Duodenal mucosa (tissue), 2 donors: ENCODE data around the gene KCNIP4.

Experiments
- H3K27ac ChIP-seq: one replicate; pipeline ENCODE4 v1.7.0; 2013; ENCODE audit warnings: low read depth, low read length
- H3K27me3 ChIP-seq, 2 donors: one replicate each; pipeline ENCODE4 v1.7.0; 2013; ENCODE audit warnings: low read length in 2 of 2, control low read depth in 1 of 2; ENCODE audit not compliant: insufficient read depth in 2 of 2, control insufficient read depth in 1 of 2
- H3K36me3 ChIP-seq, 2 donors: one replicate each; pipeline ENCODE4 v1.7.0; 2013; ENCODE audit warnings: low read length in 2 of 2, control low read depth in 1 of 2; ENCODE audit not compliant: insufficient read depth in 2 of 2, control insufficient read depth in 1 of 2
- H3K4me1 ChIP-seq, 2 donors: one replicate each; pipeline ENCODE4 v1.7.0; 2013; ENCODE audit warnings: low read length in 2 of 2, control low read depth in 1 of 2; ENCODE audit not compliant: insufficient read depth in 2 of 2, control insufficient read depth in 1 of 2
- H3K4me3 ChIP-seq, 2 donors: one replicate each; pipeline ENCODE4 v1.7.0; 2013; ENCODE audit warnings: low read length in 2 of 2, low read depth in 1 of 2
- H3K9ac ChIP-seq, 2 donors: one replicate each; pipeline ENCODE4 v1.7.0; 2013; ENCODE audit warnings: low read length in 2 of 2, low read depth in 1 of 2
- H3K9me3 ChIP-seq, 2 donors: one replicate each; pipeline ENCODE4 v1.7.0; 2013; ENCODE audit warnings: low read length in 2 of 2, control low read depth in 1 of 2; ENCODE audit not compliant: control insufficient read depth in 1 of 2

Gene KCNIP4

DNA sequence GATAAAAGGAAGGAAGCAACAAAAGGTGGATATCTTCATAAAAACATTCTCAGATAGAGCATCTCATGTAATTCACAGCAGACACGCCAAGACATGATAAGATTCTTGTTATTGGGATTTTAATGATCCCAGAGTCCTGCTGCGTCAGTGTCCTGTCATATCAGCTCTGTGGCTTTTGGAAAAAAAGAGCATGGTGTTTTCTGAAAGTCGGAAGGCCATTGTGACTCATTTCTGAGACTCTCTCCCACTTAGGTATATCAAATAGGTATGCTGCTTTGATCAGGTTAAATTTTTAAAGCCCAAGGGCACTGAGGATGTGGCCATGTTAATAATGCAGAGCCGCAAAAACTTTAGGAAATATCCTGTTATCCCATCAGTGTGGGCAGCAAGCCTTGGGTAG is 481.0 kb downstream of the KCNIP4 start:
- H3K27me3 ChIP-seq: no peaks in the 10 kb centered on the region
- no peak overlapping the region for H3K9ac ChIP-seq
- H3K27ac ChIP-seq: no peak overlapping the region
- no peaks in the 10 kb centered on the region for H3K9me3 ChIP-seq
- H3K4me3 ChIP-seq: no peak overlapping the region
- no peaks in the 10 kb centered on the region for H3K4me1 ChIP-seq
- no peaks in the 10 kb centered on the region for H3K36me3 ChIP-seq

DNA sequence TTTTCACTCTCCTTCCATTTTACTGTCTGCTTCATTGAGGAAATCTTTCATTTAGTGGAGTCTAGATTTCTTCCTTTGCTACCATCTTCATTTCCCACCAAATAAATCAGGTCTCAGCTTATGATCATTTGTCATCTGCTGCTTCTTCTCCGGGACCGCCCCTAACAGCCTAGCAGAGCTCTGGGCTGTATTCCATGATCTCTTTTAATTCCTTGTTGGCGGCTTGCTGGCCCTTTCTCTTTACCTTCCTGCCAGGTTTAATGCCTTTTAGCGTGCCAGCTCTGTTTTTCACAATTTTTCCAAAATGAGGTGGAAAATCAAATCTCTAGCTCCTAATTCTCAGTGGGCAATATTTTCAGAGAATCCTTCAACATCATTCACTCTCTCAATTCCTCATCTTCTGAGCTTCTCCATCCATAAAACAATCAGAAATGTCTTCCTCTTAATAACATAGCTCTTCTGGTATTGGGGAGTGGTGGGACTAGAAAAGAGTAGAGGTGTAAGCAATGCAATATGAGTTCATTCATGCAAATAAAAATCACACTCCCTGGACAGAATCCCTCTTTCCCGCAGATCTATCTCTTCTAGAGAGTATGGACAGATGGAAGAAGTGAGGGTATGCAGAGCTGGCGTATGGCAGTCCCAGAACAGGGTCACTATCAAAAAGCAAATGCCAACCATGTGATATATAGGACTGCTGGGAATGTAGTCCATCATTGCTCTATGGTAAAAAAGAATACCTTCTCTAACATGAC is 491.3 kb downstream of the KCNIP4 start:
- Histone ChIP-seq H3K27ac (no peak overlapping the region), H3K36me3 (no peaks in the 10 kb centered on the region), H3K27me3 (no peaks in the 10 kb centered on the region), H3K9me3 (no peaks in the 10 kb centered on the region), H3K4me1 (no peaks in the 10 kb centered on the region), H3K4me3 (no peak overlapping the region), H3K9ac (no peak overlapping the region)

DNA sequence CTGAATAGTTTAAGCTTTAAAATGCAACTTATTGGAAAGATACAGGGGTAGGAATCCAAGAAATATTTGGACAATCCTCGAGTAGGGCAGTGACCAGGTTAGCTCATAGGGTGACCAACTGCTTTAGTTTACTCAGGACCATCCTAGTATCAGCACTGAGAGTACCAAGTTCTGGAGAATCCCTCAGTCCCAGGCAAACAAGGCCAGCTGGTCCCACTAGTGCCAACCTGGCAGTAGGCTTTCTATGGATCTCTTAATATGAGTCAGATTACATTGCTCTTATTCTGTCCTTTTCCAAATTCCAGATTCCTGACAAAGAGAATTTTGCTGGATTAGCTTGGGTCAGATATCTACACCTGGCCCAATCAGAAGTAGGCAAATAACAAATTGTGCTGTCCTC is 493.7 kb downstream of the KCNIP4 start:
- H3K9me3 ChIP-seq: no peaks in the 10 kb centered on the region
- H3K36me3 ChIP-seq: no peaks in the 10 kb centered on the region
- no peak overlapping the region for H3K4me3 ChIP-seq
- no peak overlapping the region for H3K27ac ChIP-seq
- H3K4me1 ChIP-seq: no peaks in the 10 kb centered on the region
- no peaks in the 10 kb centered on the region for H3K27me3 ChIP-seq
- H3K9ac ChIP-seq: no peak overlapping the region

DNA sequence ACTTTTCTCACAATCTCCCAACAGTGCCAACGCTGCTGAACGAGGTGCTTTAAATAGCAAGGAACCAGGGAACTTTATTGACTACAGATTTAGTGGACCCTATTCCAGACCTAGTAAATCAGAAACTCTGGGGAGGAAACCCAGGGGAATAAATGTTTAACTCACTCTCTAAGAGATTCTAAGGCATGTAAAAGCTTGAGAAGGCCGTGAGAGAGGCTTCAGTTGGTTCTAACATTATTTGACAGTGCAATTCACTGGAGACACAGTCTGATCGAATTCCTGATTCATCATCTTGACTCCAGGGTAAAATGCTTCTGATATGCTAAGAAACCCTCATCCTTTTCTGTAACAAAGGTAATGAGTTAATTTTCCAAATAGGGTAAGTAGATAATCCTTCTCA is 494.4 kb downstream of the KCNIP4 start:
- H3K4me3 ChIP-seq: no peak overlapping the region
- no peaks in the 10 kb centered on the region for H3K9me3 ChIP-seq
- H3K27me3 ChIP-seq: no peaks in the 10 kb centered on the region
- H3K36me3 ChIP-seq: no peaks in the 10 kb centered on the region
- H3K9ac ChIP-seq: no peak overlapping the region
- H3K4me1 ChIP-seq: no peaks in the 10 kb centered on the region
- H3K27ac ChIP-seq: no peak overlapping the region

DNA sequence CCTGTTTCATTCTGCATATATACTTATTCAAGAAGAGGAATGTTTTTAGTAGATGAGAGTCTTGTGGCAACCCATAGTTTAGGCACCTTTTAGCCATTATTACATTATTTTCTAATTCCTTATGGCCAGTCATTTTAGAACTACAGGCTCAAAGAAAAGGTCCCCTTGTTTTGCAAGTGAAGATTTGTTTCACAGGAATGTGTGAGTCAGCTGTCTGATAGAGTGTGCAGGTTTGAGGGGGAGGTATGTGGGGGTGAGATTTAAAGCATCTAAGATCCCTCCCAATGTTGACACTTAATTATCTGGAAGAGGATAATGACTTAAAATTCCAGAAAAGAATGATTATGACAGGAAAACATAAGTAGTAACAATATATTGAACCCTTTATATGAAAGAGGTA is 495.6 kb downstream of the KCNIP4 start:
- Histone ChIP-seq H3K27me3 (no peaks in the 10 kb centered on the region), H3K9me3 (no peaks in the 10 kb centered on the region), H3K4me1 (no peaks in the 10 kb centered on the region), H3K4me3 (no peak overlapping the region), H3K27ac (no peak overlapping the region), H3K36me3 (no peaks in the 10 kb centered on the region), H3K9ac (no peak overlapping the region)

DNA sequence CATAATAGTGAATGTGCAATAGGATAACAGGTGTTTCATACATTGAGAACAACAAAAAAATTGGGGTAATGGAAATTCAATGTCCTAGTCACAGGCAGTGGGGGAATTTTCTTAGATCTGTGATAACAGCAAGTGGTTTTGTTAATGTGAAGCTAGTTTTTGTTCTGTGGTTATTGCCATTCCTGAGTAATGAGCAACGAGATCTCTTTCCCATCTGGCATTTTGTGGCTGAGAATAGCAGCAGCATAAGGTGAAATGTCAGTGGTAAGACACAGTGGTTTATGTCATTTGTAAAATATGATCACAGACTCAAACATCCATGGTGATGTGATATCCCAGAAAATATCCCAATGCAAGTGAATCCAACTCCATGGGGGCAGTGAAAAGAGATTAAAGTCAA is 497.5 kb downstream of the KCNIP4 start:
- H3K9me3 ChIP-seq: no peaks in the 10 kb centered on the region
- H3K9ac ChIP-seq: no peak overlapping the region
- no peak overlapping the region for H3K4me3 ChIP-seq
- H3K27ac ChIP-seq: no peak overlapping the region
- no peaks in the 10 kb centered on the region for H3K36me3 ChIP-seq
- H3K27me3 ChIP-seq: no peaks in the 10 kb centered on the region
- no peaks in the 10 kb centered on the region for H3K4me1 ChIP-seq

DNA sequence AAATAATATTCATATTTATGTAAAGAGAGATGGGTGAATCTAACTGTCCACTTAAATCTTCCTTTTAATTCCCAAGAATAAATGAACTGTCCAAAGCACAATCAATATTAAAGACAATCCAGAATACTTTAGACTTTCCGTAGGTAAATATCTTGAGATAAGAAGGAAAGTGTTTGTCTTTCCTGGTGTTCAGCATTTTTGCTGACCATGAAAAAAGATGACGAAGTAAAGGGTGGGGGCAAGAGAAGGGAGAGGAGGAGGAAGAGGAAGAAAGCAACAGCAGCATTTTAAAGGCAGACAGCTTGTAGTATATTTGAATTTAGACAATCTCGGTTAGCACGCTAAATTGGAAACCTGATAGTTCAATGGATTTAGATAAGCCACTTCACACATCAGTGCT is 498.2 kb downstream of the KCNIP4 start:
- Histone ChIP-seq H3K4me1 (no peaks in the 10 kb centered on the region), H3K27me3 (no peaks in the 10 kb centered on the region), H3K9me3 (no peaks in the 10 kb centered on the region), H3K27ac (no peak overlapping the region), H3K36me3 (no peaks in the 10 kb centered on the region), H3K4me3 (no peak overlapping the region), H3K9ac (no peak overlapping the region)

DNA sequence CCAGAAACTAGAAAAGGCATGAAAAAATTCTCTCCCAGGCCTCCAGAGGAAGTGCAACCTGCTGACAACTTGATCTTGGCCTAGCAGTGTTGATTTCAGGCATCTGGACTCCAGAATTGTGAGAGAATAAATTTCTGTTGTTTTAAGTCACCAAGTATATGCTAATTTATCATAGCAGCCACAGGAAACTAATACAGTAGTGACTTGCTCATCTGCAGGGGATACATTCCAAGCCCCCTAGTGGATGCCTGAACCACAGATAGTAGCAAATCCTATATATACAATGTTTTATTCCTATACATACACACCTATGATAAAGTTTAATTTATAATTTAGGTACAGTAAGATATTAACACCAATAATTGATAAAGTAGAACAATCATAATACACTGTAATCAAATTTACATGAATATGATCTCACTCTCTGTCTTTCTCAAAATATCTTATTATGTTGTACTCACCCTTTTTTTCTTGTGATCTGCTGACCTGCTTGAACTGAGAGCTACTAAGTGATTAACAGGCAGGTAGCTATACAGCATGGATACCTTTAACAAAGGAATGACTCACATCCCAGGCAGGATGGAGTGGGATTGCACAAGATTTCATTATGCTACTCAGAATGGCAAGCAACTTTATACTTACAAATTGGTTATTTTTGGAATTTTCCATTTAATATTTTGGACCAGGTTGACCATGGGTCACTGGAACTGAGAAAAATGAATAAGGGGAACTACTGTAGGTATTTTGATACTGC is 501.1 kb downstream of the KCNIP4 start:
- Histone ChIP-seq H3K4me1 (no peaks in the 10 kb centered on the region), H3K4me3 (no peak overlapping the region), H3K36me3 (no peaks in the 10 kb centered on the region), H3K27me3 (no peaks in the 10 kb centered on the region), H3K9ac (no peak overlapping the region), H3K27ac (no peak overlapping the region), H3K9me3 (no peaks in the 10 kb centered on the region)

DNA sequence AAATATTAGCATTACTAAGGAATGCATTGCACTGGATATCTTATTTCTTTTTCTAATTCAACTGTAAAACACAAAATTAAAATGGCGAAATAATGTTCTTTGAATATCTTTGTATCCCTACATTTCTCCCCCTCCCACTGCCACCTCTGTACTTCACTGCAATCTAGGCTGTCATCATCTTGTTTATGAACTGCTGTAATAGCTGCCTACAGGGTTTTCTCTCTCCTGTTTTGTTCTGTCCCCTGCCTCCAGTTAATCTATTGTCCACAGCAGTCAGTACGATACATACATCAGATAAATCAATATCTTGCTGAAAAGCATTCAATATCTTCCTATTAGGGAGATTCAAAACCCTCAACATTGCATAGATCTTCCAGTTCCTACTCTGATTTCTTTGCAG is 528.4 kb downstream of the KCNIP4 start:
- no peaks in the 10 kb centered on the region for H3K36me3 ChIP-seq
- H3K9ac ChIP-seq: no peak overlapping the region
- no peaks in the 10 kb centered on the region for H3K4me1 ChIP-seq
- peaks cover 0 to 5% of the 10 kb centered on the region in 2 donors for H3K9me3 ChIP-seq
- H3K27ac ChIP-seq: no peak overlapping the region
- no peaks in the 10 kb centered on the region for H3K27me3 ChIP-seq
- no peak overlapping the region for H3K4me3 ChIP-seq

DNA sequence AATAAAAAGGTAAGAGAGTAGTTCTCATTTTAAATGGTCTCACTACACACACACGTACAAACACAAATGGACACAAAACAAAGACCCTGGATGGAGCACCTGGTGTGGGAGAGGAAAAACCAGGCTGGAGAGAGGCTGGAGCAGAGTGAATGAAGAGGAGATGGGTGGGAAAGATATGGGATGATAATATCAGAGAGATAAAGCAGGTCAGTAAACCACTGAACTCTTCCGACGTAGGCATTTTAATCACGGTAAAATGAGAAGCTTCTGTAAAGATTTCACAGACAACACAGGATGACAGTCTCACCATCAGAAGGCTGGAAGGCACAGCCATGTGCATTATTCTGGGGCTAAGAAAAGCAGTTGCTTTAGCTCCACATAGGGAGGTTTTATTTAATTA is 532.8 kb downstream of the KCNIP4 start:
- peaks cover 0 to 5% of the 10 kb centered on the region in 2 donors for H3K9me3 ChIP-seq
- H3K4me3 ChIP-seq: no peak overlapping the region
- no peaks in the 10 kb centered on the region for H3K4me1 ChIP-seq
- H3K27me3 ChIP-seq: no peaks in the 10 kb centered on the region
- no peaks in the 10 kb centered on the region for H3K36me3 ChIP-seq
- no peak overlapping the region for H3K27ac ChIP-seq
- no peak overlapping the region for H3K9ac ChIP-seq
